GM10266 (cell line): ENCODE data around the gene MMP11.

Experiments
- DNase-seq: peaks from one replicate; pipeline ENCODE4 v3.0.0; 2012; ENCODE audit errors: extremely low spot score
- CTCF ChIP-seq: IDR thresholded peaks from 2 replicates; pipeline ENCODE4 v1.5.1; 2012; ENCODE audit warnings: mild to moderate bottlenecking, low read depth; ENCODE audit not compliant: control insufficient read depth, insufficient read depth; ENCODE audit errors: missing control alignments

MMP11 gene

GRCh38 chr22:23777776-23778576, 5.3 kb downstream of the MMP11 start:
- DNase-seq = no peak
- TF ChIP-seq CTCF = no peak

- TF ChIP-seq CTCF = no peak
- no peak for DNase-seq
These were observed 5.9 kb downstream of the MMP11 start for GRCh38 chr22:23778577-23778900.

GRCh38 chr22:23779083-23779482, 6.4 kb downstream of the MMP11 start:
- DNase-seq = no peak
- no peak for TF ChIP-seq CTCF

- DNase-seq = no peak
- TF ChIP-seq CTCF = no peak
These were observed 7.1 kb downstream of the MMP11 start for GRCh38 chr22:23779731-23780130.

- no peak for TF ChIP-seq CTCF
- no peak for DNase-seq
These were observed 7.6 kb downstream of the MMP11 start for GRCh38 chr22:23780146-23780748.

- TF ChIP-seq CTCF = no peak
- no peak for DNase-seq
These were observed 8.4 kb downstream of the MMP11 start for GRCh38 chr22:23781065-23781464.

GRCh38 chr22:23781511-23782183, 9.0 kb downstream of the MMP11 start:
- DNase-seq = no peak
- no peak for TF ChIP-seq CTCF
